Putamen (tissue), 1 donor: ENCODE measurements around the gene ZBTB46.
"Not testable (repeated sequence)": the region's sequence is repeated elsewhere in the genome, so short reads cannot be mapped to it uniquely, and the experiment has no call there.

Source experiments
- DNase-seq: peaks from one replicate; pipeline ENCODE4 v3.0.0-alpha.2; 2016; ENCODE audit warnings: low spot score

Gene ZBTB46

DNA sequence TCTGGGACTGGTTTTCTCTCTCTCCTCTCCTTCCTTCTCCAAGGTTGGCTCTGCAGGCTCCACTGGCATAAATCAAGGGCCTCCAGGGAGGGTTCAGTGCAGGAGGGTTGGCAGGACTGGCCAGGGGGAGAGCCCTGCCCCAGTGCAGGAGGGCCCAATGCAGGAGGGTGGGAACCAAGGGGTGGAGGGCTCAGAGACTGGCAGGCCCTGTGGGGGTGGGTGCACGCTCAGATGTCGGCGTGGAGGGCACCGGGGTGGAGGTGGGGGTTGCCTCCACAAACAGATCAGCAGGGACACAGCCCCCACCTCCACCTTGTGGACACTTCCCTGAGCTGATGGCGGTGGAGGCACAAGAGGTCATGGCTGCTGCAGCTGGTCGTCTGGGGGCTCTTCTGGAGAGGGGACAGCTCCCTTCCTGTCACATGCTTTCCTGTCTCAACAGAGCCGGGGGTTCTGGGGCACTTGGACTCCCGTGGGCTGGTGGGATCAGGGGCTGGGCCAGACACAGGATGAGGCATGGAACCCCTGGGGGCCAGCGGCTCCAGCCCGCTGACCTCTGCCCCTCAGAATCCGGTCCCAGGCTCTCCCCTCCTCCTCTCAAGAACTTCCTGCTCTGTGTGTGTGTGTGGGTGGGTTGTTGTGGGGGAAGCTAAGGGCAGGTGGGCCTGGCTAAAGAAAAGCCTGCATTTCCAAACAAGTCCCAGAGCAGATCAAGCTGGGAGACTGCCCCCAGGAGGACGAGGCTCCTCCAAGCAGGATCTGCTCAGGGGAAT lies 27.5 kb upstream of the ZBTB46 start:
- DNase-seq: no peak

- DNase-seq: no peak
These were observed 26.8 kb upstream of the ZBTB46 start for GRCh38 chr20:63857764-63858392.

GRCh38 chr20:63856098-63856511 lies 25.0 kb upstream of the ZBTB46 start:
- DNase-seq: no peak

DNA sequence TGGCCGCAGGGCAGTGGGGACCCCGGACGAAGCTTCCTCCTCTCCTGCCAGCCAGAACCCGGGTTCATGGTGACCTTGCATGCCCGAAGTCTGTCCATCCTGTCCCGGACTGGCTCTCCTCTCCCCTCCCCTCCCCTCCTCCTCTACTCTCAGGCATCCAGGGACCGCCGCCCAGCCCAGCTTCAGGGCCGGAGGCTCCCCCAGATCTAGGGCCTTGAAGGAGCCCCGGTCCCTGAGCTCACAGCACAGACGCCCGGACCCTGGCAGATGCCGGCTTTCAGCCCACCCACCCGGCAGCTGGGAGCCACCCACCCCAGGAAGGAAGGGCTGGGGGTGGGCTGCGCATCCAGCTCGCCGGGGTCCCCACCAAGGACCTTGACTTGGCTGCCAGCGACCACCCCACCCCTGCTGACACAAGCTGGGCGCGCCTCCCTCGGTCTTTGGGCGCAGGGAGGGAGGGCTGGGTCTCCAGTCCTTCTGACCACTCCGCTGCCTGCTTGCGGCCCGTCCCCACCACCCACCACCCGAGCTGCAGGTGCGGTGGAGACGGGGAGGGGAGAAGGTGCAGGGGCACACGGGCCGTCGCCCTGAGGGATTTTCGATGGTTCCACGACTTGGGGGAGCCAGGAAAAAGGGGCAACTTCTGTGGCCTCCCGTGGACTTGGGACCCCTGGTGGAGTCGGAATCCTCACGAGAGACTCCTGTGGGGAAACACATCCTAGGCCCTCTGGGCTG lies 24.5 kb upstream of the ZBTB46 start:
- no peak for DNase-seq

- no peak for DNase-seq
These were observed 23.8 kb upstream of the ZBTB46 start for GRCh38 chr20:63854766-63855362.

GRCh38 chr20:63854069-63854765 lies 23.2 kb upstream of the ZBTB46 start:
- DNase-seq: no peak

- not testable (repeated sequence) for DNase-seq
These were observed 22.6 kb upstream of the ZBTB46 start for GRCh38 chr20:63853733-63854068.

DNA sequence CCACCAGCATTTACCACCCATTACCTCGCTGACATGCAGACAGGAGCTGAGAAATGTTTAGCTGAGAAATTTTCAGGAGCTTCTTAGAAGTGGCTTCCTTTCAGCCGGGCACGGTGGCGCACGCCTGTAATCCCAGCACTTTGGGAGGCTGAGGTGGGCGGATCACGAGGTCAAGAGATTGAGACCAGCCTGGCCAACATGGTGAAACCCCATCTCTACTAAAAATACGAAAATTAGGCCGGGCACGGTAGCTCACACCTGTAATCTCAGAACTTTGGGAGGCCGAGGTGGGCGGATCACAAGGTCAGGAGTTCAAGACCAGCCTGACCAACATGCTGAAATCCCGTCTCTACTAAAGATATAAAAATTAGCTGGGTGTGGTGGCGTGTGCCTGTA lies 20.5 kb upstream of the ZBTB46 start:
- DNase-seq: not testable (repeated sequence)

- DNase-seq: no peak
These were observed 19.9 kb upstream of the ZBTB46 start for GRCh38 chr20:63850689-63851547.

DNA sequence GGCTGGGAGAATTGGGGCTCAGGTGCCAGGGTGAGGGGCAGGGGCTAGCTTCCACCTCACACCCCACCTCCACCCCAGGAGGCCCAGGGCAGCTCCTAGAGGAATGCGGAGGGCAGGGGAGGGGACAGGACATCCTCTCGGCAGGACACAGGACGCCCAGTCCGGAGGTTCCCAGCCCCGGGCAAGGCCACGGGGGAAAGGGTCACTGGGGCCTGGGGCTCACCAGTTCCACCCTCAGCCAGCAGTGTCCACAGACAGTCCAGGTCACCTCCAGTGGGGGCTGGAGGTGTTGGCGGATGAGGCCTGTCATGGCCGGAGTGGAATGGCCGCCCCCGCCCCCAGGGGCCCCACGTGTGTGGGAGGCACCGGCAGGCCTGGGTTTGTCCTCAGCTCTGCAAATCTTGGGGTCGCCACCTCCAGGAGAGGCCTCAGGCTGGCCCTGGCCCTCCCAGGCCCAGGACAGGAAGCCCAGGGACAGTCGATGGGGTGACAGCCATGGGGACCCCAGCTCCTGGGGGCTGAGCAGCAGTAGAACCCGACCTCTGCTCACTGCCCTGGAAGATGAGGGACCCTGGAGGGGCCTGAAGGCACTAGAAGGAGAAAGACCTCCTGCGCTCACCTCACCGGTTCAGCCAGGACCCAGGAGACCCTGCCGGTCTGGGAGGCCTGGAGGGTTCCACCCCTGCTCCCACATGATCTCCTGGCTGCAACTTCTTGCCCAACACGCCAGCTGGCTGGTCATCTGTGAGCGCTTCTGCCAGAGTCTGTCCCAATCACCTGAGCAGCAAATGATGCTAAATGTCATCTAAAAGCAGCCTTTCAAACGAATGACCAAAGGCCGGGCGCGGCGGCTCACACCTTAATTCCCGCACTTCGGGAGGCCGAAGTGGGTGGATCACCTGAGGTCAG lies 17.2 kb upstream of the ZBTB46 start:
- no peak for DNase-seq

- no peak for DNase-seq
These were observed 16.4 kb upstream of the ZBTB46 start for GRCh38 chr20:63847237-63848002.

DNA sequence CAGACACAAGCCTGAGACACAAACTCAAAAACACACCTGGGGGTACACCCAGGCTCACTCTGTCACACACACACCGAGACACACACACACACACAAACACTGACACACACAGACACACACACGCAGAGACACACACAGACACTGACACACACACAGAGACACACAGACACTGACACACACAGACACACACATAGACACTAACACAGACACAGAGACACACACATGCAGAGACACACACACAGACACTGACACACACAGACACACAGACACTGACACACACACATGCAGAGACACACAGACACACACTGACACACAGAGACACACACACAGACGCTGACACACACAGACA lies 15.8 kb upstream of the ZBTB46 start:
- DNase-seq: no peak

- DNase-seq: no peak
These were observed 15.2 kb upstream of the ZBTB46 start for GRCh38 chr20:63846128-63846771.

DNA sequence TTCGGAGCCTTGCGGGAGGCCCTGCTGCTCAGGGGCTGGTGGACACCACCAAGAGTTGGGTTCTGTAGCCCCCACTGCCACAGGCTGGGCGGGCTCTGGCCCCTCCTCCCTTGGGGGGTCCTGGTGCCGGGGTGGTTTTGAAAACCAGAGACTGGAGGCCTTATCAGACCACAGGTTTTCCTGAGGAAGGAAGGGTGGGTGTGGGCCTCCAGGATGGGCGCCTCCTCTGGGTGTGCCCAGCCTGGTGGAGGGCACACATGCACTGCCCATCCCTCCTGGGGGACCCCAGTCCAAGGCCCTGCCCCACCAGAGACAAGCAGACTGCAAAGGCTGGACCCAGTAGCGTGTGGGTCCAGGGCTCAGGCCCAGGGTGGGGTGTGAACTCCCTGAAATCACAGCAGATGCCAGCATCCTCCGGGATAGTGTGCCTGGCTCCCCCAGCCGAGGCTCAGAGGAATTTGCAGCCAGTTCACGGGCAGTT lies 13.5 kb upstream of the ZBTB46 start:
- no peak for DNase-seq

DNA sequence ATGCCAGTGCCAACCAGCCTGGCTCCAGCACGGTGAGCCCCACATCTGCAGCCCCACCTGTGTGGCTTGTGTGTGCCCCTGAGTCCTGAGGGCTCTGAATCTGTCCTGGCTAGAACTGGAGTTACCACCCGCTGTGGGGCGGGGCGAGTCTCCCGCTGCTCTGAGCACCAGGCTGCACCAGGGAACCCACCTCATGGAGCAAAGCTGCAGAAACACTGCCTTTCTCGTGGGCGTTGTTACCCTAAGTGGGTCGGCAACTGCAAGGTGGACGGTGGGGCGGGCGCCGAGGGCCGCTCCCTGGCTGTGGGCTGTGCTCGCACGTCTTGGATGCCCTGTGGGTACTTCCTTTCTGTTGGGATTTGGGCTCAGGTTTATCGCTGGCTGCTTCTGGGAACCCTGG lies 12.7 kb upstream of the ZBTB46 start:
- DNase-seq: no peak

- DNase-seq: no peak
These were observed 12.2 kb upstream of the ZBTB46 start for GRCh38 chr20:63843222-63843621.

GRCh38 chr20:63842258-63842657 lies 11.2 kb upstream of the ZBTB46 start:
- no peak for DNase-seq

GRCh38 chr20:63840405-63840828 lies 9.4 kb upstream of the ZBTB46 start:
- no peak for DNase-seq

- DNase-seq: no peak
These were observed 8.6 kb upstream of the ZBTB46 start for GRCh38 chr20:63839620-63840019.
